ENCODE results near the gene GAB1. TPM values are rescaled to one million over a fixed set of nuclear protein-coding genes. Genes with fewer than 3 reads are reported as not detected.
"Not testable (repeated sequence)": the region's sequence is repeated elsewhere in the genome, so short reads cannot be mapped to it uniquely, and the experiment has no call there.

The GAB1 gene
- total RNA-seq, 1 donor from 2014 or later, result 14.9 TPM

DNA sequence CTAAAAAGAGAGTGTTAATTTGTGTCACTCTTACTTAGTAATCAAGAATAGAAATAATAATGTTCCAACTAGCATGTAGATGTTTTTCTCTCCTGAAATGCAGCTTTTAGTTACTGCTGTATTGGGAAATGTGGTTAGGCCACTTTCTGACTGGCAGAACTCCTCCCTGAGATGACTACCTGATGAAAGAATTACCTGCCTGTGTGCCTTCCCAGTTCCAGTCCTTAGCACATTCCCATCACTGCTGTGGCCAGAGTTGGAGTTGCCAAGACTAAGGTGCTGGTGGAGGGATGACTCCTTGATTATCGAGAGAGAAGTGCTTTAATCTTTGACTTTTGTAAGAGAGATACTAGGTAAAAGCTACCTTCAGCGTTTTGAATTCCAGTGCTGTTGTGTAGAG is 9.5 kb downstream of the GAB1 start:
- TF ChIP-seq, protein P1, sequence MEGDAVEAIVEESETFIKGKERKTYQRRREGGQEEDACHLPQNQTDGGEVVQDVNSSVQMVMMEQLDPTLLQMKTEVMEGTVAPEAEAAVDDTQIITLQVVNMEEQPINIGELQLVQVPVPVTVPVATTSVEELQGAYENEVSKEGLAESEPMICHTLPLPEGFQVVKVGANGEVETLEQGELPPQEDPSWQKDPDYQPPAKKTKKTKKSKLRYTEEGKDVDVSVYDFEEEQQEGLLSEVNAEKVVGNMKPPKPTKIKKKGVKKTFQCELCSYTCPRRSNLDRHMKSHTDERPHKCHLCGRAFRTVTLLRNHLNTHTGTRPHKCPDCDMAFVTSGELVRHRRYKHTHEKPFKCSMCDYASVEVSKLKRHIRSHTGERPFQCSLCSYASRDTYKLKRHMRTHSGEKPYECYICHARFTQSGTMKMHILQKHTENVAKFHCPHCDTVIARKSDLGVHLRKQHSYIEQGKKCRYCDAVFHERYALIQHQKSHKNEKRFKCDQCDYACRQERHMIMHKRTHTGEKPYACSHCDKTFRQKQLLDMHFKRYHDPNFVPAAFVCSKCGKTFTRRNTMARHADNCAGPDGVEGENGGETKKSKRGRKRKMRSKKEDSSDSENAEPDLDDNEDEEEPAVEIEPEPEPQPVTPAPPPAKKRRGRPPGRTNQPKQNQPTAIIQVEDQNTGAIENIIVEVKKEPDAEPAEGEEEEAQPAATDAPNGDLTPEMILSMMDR (IDR thresholded peaks at IDR 0.05; ENCODE audit: insufficient read depth, low read length, poor library complexity, severe bottlenecking), result no peak
- H3K4me3 ChIP-seq (ENCODE audit: low read depth, low read length), result no peak overlapping the region
- peak; percentile 45 for DNase-seq (ENCODE audit: low read depth)
- H3K27me3 ChIP-seq (ENCODE audit: control insufficient read depth, insufficient read depth, low read length), result no peaks in the 10 kb centered on the region
- H3K36me3 ChIP-seq (ENCODE audit: control insufficient read depth, insufficient read depth, low read length), result no peaks in the 10 kb centered on the region

DNA sequence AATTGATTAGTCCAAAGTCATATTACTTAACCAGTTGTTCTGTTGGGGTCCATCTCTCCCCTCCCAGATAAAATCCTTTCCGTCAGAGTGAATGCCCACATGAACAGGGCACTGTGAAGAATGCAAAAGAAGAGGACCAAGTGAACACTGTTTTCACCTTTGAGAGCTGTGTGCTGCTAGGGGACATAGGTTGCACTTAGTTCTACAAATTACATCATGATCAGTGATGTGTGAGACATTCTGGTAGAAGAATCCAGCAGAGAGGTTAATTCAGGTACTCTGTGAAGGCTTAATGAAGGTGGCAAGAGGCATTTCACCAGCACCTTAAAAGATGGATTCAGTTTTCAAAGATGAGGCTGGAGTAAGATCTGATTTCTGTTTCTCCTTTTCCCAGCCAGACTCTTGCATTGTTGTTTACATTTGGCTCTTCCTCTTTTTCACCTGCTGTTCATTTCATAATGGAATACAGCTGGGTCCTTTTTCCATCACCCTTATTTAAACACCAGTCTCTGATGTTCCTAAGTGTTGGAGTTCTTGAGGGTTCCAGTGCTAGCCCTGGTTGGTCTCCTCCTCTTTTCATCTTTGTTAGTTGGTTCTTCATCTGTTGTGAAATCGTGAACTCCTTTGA is 10.9 kb downstream of the GAB1 start:
- TF ChIP-seq, protein P1 (IDR thresholded peaks at IDR 0.05; ENCODE audit: insufficient read depth, low read length, poor library complexity, severe bottlenecking), result no peak
- no peak for DNase-seq (ENCODE audit: low read depth)

DNA sequence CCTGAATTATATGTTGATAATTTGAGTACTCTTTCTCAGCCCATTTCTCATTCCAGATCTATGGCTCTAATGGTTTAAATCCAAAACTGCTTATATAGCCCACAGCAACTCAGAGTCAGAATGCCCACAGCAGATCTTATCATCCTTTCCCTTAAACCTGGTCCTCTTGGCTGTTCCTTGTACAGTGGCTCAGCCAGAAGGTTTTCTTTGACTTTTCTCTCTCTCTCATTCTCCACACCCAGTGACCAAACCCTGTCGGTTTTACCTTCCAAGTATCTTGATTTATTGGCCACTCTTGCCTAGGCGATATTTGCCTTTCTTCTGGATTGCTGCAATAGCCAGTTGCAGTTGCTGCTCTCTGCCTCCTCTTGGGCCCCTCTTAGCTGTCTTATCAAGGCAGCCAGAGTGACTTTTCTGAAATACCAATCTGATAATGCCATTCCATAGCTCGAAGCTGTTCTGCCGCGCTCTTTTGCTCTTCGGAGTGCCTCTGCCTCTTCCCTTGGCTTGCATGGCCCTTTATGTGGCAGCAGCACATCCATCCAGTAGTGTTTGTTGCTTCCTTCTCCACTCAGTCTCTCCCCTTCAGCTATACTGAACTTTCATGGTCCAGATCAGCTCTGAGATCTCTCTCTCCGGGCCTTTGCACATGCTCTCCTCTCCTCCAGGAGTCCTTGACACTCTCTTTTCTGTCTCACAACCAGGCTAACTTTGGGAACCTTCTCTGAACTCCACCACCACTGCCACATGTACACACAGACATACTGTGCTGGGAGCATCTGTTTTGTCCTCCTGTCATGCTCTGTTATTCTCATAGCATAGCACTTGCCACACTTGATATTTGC is 11.8 kb downstream of the GAB1 start:
- no peak for DNase-seq (ENCODE audit: low read depth)
- Histone ChIP-seq H3K4me3 (ENCODE audit: low read depth, low read length) (no peak overlapping the region), H3K36me3 (ENCODE audit: control insufficient read depth, insufficient read depth, low read length) (no peaks in the 10 kb centered on the region), H3K27me3 (ENCODE audit: control insufficient read depth, insufficient read depth, low read length) (no peaks in the 10 kb centered on the region)
- TF ChIP-seq, protein P1 (IDR thresholded peaks at IDR 0.05; ENCODE audit: insufficient read depth, low read length, poor library complexity, severe bottlenecking), result no peak

More for the DNA sequence above, 10.9 kb downstream of the GAB1 start:
- no peak overlapping the region for H3K4me3 ChIP-seq (ENCODE audit: low read depth, low read length)
- H3K36me3 ChIP-seq (ENCODE audit: control insufficient read depth, insufficient read depth, low read length), result no peaks in the 10 kb centered on the region
- no peaks in the 10 kb centered on the region for H3K27me3 ChIP-seq (ENCODE audit: control insufficient read depth, insufficient read depth, low read length)

DNA sequence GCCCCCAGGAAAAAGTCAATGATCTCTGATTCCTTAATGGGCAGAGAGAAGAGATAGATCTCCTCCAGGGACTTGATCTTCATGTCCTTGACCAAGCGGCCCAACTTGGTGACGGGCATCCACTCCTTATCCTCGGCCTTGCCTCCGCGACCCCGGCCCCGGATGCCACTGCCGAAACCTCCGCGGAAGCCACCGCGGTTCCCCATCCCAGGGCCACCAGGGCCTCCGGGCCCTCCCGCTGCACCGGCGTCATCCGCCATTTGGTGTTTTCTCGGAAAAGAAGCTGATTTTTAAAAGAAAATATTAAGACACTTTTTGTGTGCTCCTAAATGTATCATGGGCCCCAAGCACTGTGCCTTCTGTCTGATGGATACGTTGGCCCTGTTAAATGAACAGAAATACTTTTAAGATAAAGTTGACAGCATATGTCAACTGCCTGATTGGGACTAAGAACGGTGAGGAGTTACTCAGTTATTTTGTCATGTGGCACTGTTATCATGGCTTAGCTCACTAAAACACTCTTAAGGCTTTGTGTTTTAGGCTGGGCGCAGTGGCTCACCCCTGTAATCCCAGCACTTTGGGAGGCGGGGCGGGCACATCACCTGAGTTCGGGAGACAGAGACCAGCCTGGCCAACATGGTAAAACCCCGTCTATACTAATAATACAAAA is 13.3 kb downstream of the GAB1 start:
- H3K36me3 ChIP-seq (ENCODE audit: control insufficient read depth, insufficient read depth, low read length); H3K4me3 ChIP-seq (ENCODE audit: low read depth, low read length); DNase-seq (ENCODE audit: low read depth); H3K27me3 ChIP-seq (ENCODE audit: control insufficient read depth, insufficient read depth, low read length): not testable (repeated sequence)

DNA sequence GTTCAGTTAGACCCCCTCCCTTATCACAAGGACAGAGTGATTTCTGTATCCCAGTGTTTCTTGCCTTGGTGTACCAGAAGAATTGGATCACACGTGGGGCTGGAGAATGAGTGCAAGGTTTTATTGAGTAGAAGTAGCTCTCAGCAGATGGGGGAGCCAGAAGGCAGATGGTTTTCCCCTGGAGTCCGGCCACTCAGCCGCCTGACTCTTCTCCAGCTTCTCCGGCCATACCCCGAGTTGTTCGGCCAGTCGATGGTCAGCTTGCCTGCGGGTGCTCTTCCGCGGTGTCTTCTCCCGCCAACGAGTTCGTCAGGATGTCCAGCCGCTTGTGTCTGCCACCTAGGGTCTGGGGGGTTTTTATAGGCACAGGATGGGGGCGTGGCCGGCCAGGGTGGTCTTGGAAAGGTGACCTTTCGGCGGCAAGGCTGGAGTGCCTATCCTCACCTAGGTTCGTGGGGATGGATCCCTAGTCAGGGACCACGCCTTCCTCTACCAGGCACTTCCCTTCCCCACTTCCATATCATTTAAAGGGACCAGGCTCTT is 14.5 kb downstream of the GAB1 start:
- no peak for DNase-seq (ENCODE audit: low read depth)
- Histone ChIP-seq H3K4me3 (ENCODE audit: low read depth, low read length) (no peak overlapping the region), H3K27me3 (ENCODE audit: control insufficient read depth, insufficient read depth, low read length) (no peaks in the 10 kb centered on the region), H3K36me3 (ENCODE audit: control insufficient read depth, insufficient read depth, low read length) (no peaks in the 10 kb centered on the region)
- TF ChIP-seq, protein P1 (IDR thresholded peaks at IDR 0.05; ENCODE audit: insufficient read depth, low read length, poor library complexity, severe bottlenecking), result no peak

Measured in kidney epithelial cell (primary cell).